Transverse colon (tissue), 4 donors: ENCODE data around the gene C11orf24. TPM values are rescaled to one million over a fixed set of nuclear protein-coding genes. Genes with fewer than 3 reads are reported as not detected.

ENCODE experiments used
- DNase-seq: peaks from one replicate; pipeline ENCODE4 v3.0.0-alpha.2; 2019
- H3K27ac ChIP-seq, 4 donors: fragments of 200-600 bp; sonication (generic); 2 replicates each; pipeline ENCODE4 v1.5.1; 2016 to 2018; ENCODE audit warnings: inconsistent platforms in 4 of 4
- H3K27me3 ChIP-seq: fragments of 200-600 bp; sonication (generic); 2 replicates; pipeline ENCODE4 v1.5.1; 2017; ENCODE audit warnings: inconsistent platforms
- H3K36me3 ChIP-seq, 4 donors: fragments of 200-600 bp; sonication (generic); 2 replicates each; pipeline ENCODE4 v1.5.1; 2017 to 2019; ENCODE audit warnings: inconsistent platforms in 4 of 4
- H3K4me1 ChIP-seq, 4 donors: fragments of 200-600 bp; sonication (generic); 2 replicates each; pipeline ENCODE4 v1.5.1; 2017 to 2020; ENCODE audit warnings: inconsistent platforms in 4 of 4
- H3K4me3 ChIP-seq, 4 donors: fragments of 200-600 bp; sonication (generic); 1 replicate in 1 of 4; 2 replicates in 3 of 4; pipeline versions ENCODE4 v1.5.1 to v1.6.1; 2017 to 2019; ENCODE audit warnings: inconsistent platforms in 4 of 4
- H3K9me3 ChIP-seq, 2 donors: fragments of 200-600 bp; sonication (generic); 2 replicates each; pipeline ENCODE4 v1.5.1; 2017 to 2019; ENCODE audit warnings: inconsistent platforms in 2 of 2
- EP300 ChIP-seq: sonication (generic); formaldehyde crosslinking; IDR thresholded peaks from one replicate; pipeline ENCODE4 v1.6.1; 2017; ENCODE audit warnings: antibody characterized with exemption, low read depth
- POLR2A ChIP-seq: fragments of 450-650 bp; IDR thresholded peaks from one replicate; pipeline ENCODE4 v1.6.1; 2016; ENCODE audit warnings: antibody characterized with exemption, mild to moderate bottlenecking, moderate library complexity
- POLR2AphosphoS5 ChIP-seq, 3 donors: sonication (generic); formaldehyde crosslinking; IDR thresholded peaks; one replicate each; pipeline ENCODE4 v1.6.1; 2016; ENCODE audit warnings: antibody characterized with exemption in 3 of 3
- WGBS, 2 donors: methylation state at CpG; one replicate each; pipeline ENCODE4 v1.1.5; 2018; ENCODE audit warnings: low coverage in 1 of 2; 5-methylcytosine and 5-hydroxymethylcytosine counted together
- in situ Hi-C, 4 donors: fragments of 200-750 bp; cut with MboI; loops; one replicate each; pipeline versions ENCODE4 v1.15.0 to v1.15.1; 2017; ENCODE audit warnings: low sequenced_read_pairs in 3 of 4, low pct_ligation_motif_present in 1 of 4, low pct_unique_long_range_greater_than_20kb in 1 of 4
- intact Hi-C: fragments of 100-400 bp; cut with DNase I; formaldehyde crosslinking; loops from one replicate; pipeline ENCODE4 v1.15.1; 2023; ENCODE audit warnings: low total_unique reads
- total RNA-seq, 4 donors: library from RNA; depleted of rRNA; stranded (reverse); fragments of >200 nt; gene quantifications; one replicate each; pipeline ENCODE4 v1.1.0, GENCODE V29; 2016
- TF ChIP-seq, protein P1 (sequence below), 5 experiments: fragments of 200-600 bp in 3 of 5; fragments of 450-650 bp in 2 of 5; sonication (generic) in 3 of 5; IDR thresholded peaks; 1 replicate in 2 of 5; 2 replicates in 3 of 5; pipeline ENCODE4 v1.5.1; 2016 to 2017; ENCODE audit warnings: antibody characterized with exemption in 5 of 5, inconsistent platforms in 3 of 5, mild to moderate bottlenecking in 2 of 5, moderate library complexity in 1 of 5

Gene C11orf24
- total RNA-seq, 4 donors from 2014 or later: 31.4 to 130 (median 56.6) TPM

DNA sequence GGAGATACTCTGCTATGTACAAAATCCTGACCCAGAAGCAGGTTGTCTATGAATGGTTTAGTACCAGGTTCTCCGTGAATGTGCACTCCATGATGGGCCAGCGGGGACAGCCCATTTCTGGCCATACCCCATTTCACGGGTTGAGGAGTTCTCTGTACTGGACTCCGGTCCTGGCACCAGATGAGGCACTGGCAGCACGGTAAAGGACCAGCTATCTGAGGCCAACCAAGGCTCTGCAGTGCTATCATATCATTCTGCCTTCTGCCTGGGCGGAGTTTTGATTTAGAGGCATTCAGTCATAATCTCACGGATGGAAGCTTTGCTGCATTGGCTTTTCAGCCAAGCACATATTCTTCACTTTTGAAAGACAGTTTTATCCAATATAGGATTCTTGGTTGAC, 40.2 kb downstream of the C11orf24 start:
- in situ Hi-C loops (no loop called here), intact Hi-C loops (no loop called here)
- Histone ChIP-seq H3K27ac (no peak overlapping the region), H3K9me3 (peaks cover 0 to 3% of the 10 kb centered on the region in 2 donors), H3K27me3 (no peaks in the 10 kb centered on the region), H3K36me3 (no peaks in the 10 kb centered on the region), H3K4me3 (no peak overlapping the region), H3K4me1 (no peaks in the 10 kb centered on the region)
- DNase-seq: no peak
- 89 to 100% methylated on average over 1 to 7 of the region's 7 CpGs for WGBS, 2 donors
- TF ChIP-seq EP300: no peak
- no peak for TF ChIP-seq POLR2AphosphoS5 (IDR thresholded peaks at IDR 0.05)
- TF ChIP-seq POLR2A: no peak
- TF ChIP-seq, protein P1, sequence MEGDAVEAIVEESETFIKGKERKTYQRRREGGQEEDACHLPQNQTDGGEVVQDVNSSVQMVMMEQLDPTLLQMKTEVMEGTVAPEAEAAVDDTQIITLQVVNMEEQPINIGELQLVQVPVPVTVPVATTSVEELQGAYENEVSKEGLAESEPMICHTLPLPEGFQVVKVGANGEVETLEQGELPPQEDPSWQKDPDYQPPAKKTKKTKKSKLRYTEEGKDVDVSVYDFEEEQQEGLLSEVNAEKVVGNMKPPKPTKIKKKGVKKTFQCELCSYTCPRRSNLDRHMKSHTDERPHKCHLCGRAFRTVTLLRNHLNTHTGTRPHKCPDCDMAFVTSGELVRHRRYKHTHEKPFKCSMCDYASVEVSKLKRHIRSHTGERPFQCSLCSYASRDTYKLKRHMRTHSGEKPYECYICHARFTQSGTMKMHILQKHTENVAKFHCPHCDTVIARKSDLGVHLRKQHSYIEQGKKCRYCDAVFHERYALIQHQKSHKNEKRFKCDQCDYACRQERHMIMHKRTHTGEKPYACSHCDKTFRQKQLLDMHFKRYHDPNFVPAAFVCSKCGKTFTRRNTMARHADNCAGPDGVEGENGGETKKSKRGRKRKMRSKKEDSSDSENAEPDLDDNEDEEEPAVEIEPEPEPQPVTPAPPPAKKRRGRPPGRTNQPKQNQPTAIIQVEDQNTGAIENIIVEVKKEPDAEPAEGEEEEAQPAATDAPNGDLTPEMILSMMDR (IDR thresholded peaks at IDR 0.05): no peak

DNA sequence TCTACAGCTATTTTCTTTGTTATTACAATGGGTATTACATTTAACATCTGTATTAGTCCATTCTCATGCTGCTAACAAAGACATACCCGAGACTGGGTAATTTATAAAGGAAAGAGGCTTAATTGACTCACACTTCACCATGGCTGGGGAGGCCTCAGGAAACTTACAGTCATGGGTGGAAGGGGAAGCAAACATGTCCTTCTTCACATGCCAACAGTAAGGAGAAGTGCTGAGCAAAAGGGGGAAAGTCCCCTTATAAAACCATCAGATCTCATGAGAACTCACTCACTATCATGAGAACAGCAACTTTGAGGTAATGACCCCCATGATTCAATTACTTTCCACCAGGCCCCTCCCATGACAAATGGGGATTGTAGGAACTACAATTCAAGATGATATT, 42.2 kb downstream of the C11orf24 start:
- WGBS, 2 donors: 44 to 83% methylated on average over 1 of the region's 1 CpG
- no peak overlapping the region for H3K27ac ChIP-seq
- H3K27me3 ChIP-seq: no peaks in the 10 kb centered on the region
- no peaks in the 10 kb centered on the region for H3K36me3 ChIP-seq
- no peak overlapping the region for H3K4me3 ChIP-seq
- H3K4me1 ChIP-seq: no peaks in the 10 kb centered on the region
- in situ Hi-C loops (no loop called here), intact Hi-C loops (no loop called here)
- H3K9me3 ChIP-seq: peaks cover 0 to 3% of the 10 kb centered on the region in 2 donors
- DNase-seq: no peak
- no peak for TF ChIP-seq POLR2A
- TF ChIP-seq, protein P1 (IDR thresholded peaks at IDR 0.05): no peak
- no peak for TF ChIP-seq EP300
- no peak for TF ChIP-seq POLR2AphosphoS5 (IDR thresholded peaks at IDR 0.05)

DNA sequence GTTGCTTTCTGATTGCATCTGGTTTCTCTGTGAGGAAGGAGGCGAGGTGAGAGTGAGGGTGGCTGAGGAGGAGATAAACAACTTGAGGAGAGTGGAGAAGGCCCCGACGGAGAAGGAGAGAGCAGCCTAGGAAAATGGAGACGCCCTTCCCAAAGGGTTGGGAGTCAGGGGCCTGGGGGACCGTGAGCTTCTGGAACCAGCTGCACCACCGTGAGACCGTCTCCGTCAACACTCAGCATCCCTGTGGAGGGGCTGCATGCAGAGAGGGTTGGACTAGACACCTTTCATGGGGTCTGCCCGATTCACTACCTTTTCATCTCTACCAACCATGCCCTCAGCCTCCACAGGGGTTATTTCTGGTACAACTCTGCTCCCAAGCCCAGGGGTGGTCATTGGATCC, 45.4 kb downstream of the C11orf24 start:
- H3K9me3 ChIP-seq: peaks cover 0 to 3% of the 10 kb centered on the region in 2 donors
- H3K36me3 ChIP-seq: no peaks in the 10 kb centered on the region
- no peak for DNase-seq
- in situ Hi-C loops (no loop called here), intact Hi-C loops (no loop called here)
- H3K27me3 ChIP-seq: no peaks in the 10 kb centered on the region
- 86% methylated on average over 9 of the region's 9 CpGs; no CpG with 5 or more reads in 1 of the 2 donors for WGBS, 2 donors
- TF ChIP-seq, protein P1 (IDR thresholded peaks at IDR 0.05): no peak
- TF ChIP-seq EP300: no peak
- no peak for TF ChIP-seq POLR2A
- no peak for TF ChIP-seq POLR2AphosphoS5 (IDR thresholded peaks at IDR 0.05)
- no peaks in the 10 kb centered on the region for H3K4me1 ChIP-seq
- no peak overlapping the region for H3K4me3 ChIP-seq
- no peak overlapping the region for H3K27ac ChIP-seq

DNA sequence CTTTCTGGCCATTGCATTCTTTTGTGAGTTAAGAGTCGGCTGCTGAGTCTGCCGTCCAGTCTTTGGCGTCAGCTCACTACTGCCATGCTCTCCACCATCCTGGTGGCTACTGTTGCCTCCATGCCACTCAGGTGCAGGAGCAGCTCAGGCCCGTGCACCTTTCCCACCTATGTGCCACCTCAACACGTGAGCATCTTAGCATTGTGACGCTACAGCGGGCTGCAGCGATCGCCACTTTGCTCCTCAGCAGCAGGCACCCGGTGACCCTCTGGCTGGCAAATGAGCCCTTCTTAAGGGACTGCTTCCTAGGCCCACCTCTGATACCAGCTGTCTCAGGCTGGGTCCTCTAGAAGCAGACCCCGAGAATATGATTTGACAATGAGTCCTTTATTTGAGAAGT, 47.2 kb downstream of the C11orf24 start:
- no peak overlapping the region for H3K4me3 ChIP-seq
- TF ChIP-seq EP300: no peak
- TF ChIP-seq, protein P1 (IDR thresholded peaks at IDR 0.05): no peak
- no peak for TF ChIP-seq POLR2A
- no peak for TF ChIP-seq POLR2AphosphoS5 (IDR thresholded peaks at IDR 0.05)
- H3K36me3 ChIP-seq: no peaks in the 10 kb centered on the region
- H3K27me3 ChIP-seq: no peaks in the 10 kb centered on the region
- no peak for DNase-seq
- WGBS, 2 donors: 88 to 93% methylated on average over 4 to 11 of the region's 11 CpGs
- peaks cover 0 to 3% of the 10 kb centered on the region in 2 donors for H3K9me3 ChIP-seq
- no peak overlapping the region for H3K27ac ChIP-seq
- H3K4me1 ChIP-seq: no peaks in the 10 kb centered on the region
- intact Hi-C loops: no loop called here
- in situ Hi-C loops: no loop called here
